Ectodermal cell (in vitro differentiated cells): ENCODE results near the gene CTSW.
"Not testable (repeated sequence)": the region's sequence is repeated elsewhere in the genome, so short reads cannot be mapped to it uniquely, and the experiment has no call there.

Experiments used
- H3K27ac ChIP-seq: 2 replicates; pipeline ENCODE4 v1.7.0; 2013; ENCODE audit warnings: mild to moderate bottlenecking, low read depth, low read length; ENCODE audit not compliant: insufficient read depth, poor library complexity, severe bottlenecking
- H3K27me3 ChIP-seq: 2 replicates; pipeline ENCODE4 v1.7.0; 2013; ENCODE audit warnings: mild to moderate bottlenecking, low read length; ENCODE audit not compliant: insufficient read depth, control insufficient read depth, poor library complexity, severe bottlenecking
- H3K36me3 ChIP-seq: one replicate; pipeline ENCODE4 v1.7.0; 2013; ENCODE audit warnings: low read length; ENCODE audit not compliant: control insufficient read depth, insufficient read depth
- H3K4me1 ChIP-seq: one replicate; pipeline ENCODE4 v1.7.0; 2013; ENCODE audit warnings: low read length; ENCODE audit not compliant: control insufficient read depth, insufficient read depth
- H3K4me3 ChIP-seq: 2 replicates; pipeline ENCODE4 v1.7.0; 2013; ENCODE audit warnings: low read depth, low read length, control low read depth; ENCODE audit not compliant: insufficient read depth
- H3K9me3 ChIP-seq: 2 replicates; pipeline ENCODE4 v1.7.0; 2013; ENCODE audit warnings: mild to moderate bottlenecking, low read length, moderate library complexity; ENCODE audit not compliant: control insufficient read depth
- WGBS, 2 experiments: methylation state at CpG; one replicate each; pipeline ENCODE4 v1.1.7; 2013; ENCODE audit warnings: missing lambda C conversion rate in 2 of 2; 5-methylcytosine and 5-hydroxymethylcytosine counted together

Gene CTSW

DNA sequence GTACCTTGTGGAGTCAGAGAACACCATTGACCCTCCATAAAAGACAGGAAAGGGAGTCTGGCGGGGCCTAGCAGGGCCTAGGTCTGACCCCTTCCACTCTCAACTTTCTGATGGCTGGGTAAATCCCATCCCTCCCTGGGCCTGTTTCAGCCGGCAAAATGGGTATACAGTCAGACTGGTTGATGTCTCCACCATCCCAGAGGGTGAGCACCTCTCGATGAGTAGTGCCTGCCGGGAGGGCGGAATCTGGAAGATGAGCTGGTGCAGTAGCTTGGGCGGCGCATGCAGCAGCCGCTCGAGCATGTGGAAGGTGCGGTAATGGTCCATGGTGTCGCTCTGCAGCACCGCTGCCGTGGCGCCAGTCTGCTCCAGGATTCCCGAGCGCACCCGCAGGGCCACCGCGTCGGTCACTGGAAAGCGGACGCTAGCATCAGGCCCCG is 8.1 kb downstream of the CTSW start:
- WGBS, 2 experiments: 3 to 4% methylated on average over 23 of the region's 23 CpGs
- peak overlapping the region; percentile 71 for H3K27ac ChIP-seq

DNA sequence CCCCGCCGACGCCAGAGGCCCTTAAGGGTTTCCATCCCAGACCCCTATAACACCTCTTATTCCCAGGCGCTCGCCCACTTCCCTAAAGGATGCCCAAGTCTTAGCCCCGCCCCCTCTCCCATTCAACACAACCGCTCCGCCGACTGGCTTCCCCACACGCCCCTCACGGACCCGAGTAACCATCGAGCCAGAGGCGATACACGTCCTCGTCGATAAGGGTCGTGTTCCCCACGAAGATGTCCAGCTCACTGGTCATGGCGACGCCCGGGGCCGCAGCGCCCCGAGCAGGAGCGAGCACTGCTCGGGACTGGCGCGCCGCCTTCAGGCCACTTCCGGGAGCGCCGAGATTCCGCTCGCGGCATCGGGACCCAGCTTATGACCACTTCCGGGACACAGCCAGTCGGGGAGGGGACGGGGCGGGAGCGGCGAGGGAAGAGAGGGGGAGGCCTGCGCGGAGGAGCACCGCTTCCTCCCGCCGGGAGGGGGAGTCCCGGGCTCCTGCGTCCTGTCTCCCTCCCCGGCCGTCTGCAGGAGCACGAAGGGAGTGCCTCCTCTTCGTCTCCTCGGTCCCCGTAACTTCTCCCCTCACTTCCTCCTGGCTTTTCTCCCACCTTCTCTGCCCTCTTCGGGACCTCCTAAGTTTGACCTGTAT is 8.7 kb downstream of the CTSW start, which contains the start of gene FIBP:
Gene FIBP, minus strand, starts transcription at position 309 of the 652 bp plus-strand sequence. Its CDS starts 53 bp downstream, at position 256.
- 0% methylated on average over 57 of the region's 57 CpGs for WGBS, 2 experiments
- H3K36me3 ChIP-seq: peaks cover 12% of the 10 kb centered on the region
- no peaks in the 10 kb centered on the region for H3K9me3 ChIP-seq
- H3K27ac ChIP-seq: peak within 1 kb of the TSS; percentile 71
- peaks cover 34% of the 10 kb centered on the region for H3K27me3 ChIP-seq
- peak within 1 kb of the TSS; percentile 76 for H3K4me3 ChIP-seq
- peaks cover 32% of the 10 kb centered on the region for H3K4me1 ChIP-seq

More for the DNA sequence above, 8.1 kb downstream of the CTSW start:
- H3K36me3 ChIP-seq: peaks cover 17% of the 10 kb centered on the region
- H3K27me3 ChIP-seq: peaks cover 34% of the 10 kb centered on the region
- H3K9me3 ChIP-seq: no peaks in the 10 kb centered on the region
- peaks cover 32% of the 10 kb centered on the region for H3K4me1 ChIP-seq
- H3K4me3 ChIP-seq: peak overlapping the region; percentile 76

DNA sequence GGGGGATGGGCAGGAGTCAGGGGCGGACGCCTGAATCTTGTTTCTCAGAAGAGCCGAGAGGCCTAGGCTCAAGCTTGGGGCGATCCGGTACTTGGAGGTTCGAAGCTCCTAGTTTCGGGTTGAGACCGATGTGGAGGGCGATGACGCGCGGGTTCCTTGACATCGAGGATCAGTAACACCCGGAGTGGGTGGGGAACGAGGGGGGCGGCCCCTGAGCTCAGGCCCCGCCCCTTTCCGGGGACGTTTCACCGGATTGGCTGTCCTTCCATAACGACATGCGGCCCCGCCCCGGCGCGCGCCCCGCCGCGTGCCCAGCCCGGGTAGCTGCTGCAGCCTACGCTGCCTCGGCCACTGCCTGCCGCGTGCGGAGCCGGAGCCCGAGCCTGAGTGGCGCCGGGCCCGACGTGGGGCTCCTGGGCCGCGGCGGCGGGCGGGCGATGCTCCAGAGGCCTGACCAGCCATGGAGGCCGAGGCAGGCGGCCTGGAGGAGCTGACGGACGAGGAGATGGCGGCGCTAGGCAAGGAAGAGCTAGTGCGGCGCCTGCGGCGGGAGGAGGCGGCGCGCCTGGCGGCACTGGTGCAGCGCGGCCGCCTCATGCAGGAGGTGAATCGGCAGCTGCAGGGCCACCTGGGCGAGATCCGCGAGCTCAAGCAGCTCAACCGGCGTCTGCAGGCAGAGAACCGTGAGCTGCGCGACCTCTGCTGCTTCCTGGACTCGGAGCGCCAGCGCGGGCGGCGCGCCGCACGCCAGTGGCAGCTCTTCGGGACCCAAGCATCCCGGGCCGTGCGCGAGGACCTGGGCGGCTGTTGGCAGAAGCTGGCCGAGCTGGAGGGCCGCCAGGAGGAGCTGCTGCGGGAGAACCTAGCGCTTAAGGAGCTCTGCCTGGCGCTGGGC is 10.9 kb downstream of the CTSW start, which contains the start of gene CCDC85B:
Gene CCDC85B, plus strand, starts transcription at position 350 of the 895 bp plus-strand sequence. Its CDS starts 111 bp downstream, at position 461.
- peaks cover 28% of the 10 kb centered on the region for H3K4me1 ChIP-seq
- H3K9me3 ChIP-seq: no peaks in the 10 kb centered on the region
- 0 to 1% methylated on average over 94 of the region's 94 CpGs for WGBS, 2 experiments
- H3K36me3 ChIP-seq: peaks cover 3% of the 10 kb centered on the region
- H3K27ac ChIP-seq: no peak within 1 kb of the TSS
- H3K4me3 ChIP-seq: peak within 1 kb of the TSS; percentile 64
- peaks cover 37% of the 10 kb centered on the region for H3K27me3 ChIP-seq

DNA sequence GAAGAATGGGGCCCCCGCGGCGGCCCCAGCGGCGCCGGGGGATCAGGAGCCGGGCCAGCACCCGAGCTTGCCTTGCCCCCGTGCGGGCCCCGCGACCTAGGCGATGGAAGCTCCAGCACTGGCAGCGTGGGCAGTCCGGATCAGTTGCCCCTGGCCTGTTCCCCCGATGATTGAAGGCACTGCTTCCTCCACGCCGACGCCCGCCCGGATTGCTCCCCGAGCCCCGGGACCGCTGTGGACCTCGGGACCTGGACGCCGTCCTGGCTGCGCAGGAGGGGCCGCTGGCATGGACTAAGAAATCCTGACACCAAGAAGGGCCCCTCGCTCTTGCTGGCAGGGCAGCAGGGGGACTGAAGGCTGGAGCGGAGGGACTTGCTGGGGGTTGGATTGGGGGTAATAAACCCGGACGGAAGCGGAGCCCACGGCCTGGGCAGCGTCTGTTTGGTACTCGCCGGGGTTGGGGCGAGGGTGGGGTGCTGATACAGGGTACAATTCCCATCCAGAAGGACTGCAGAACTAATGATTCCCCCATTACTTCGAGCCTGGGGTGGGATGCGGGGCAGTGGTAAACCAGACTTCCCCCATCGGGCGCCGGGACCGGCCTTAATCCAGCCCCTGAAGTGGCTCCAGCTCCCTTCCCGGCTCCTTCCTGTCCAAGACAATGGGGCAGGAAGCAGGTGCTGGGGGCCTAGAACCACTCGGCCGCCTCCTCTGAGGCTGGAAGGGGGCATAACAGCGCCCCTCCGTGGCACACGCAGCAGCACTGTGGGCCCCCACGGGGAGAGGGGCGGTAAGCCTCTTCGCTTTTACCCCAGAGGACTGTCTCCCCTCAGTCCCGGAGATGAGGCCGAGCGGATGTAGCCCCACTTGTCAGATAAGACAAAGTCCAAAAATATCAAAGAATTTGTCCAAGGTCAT is 11.8 kb downstream of the CTSW start:
- peaks cover 28% of the 10 kb centered on the region for H3K4me1 ChIP-seq
- H3K27ac ChIP-seq: no peak overlapping the region
- 6% methylated on average over 57 of the region's 57 CpGs for WGBS, 2 experiments

DNA sequence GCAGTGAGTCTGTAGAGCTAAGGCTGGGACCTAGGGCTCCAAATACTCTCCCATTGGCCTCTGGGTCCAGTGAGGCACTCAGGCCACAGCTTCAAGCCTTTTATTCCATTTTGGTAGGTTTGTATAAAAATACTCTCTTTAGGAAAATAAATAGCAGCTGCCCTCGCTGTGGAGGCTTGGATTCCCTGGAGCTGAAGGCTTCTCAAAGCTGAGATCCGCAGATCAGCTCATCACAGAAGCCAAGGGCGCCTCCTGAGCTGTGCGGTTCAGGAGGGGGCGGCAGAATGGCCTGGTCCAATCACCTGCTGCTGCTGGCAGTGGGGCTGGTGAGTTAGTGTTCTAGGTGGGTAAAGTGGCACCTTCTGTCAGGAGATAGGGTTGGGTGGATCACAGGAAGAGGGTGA is 12.5 kb downstream of the CTSW start:
- 83 to 86% methylated on average over 5 of the region's 5 CpGs for WGBS, 2 experiments
- not testable (repeated sequence) for H3K27ac ChIP-seq

More for the DNA sequence above, 11.8 kb downstream of the CTSW start:
- Histone ChIP-seq H3K27me3 (peaks cover 43% of the 10 kb centered on the region), H3K9me3 (no peaks in the 10 kb centered on the region), H3K36me3 (peaks cover 3% of the 10 kb centered on the region), H3K4me3 (peak overlapping the region; percentile 64)

DNA sequence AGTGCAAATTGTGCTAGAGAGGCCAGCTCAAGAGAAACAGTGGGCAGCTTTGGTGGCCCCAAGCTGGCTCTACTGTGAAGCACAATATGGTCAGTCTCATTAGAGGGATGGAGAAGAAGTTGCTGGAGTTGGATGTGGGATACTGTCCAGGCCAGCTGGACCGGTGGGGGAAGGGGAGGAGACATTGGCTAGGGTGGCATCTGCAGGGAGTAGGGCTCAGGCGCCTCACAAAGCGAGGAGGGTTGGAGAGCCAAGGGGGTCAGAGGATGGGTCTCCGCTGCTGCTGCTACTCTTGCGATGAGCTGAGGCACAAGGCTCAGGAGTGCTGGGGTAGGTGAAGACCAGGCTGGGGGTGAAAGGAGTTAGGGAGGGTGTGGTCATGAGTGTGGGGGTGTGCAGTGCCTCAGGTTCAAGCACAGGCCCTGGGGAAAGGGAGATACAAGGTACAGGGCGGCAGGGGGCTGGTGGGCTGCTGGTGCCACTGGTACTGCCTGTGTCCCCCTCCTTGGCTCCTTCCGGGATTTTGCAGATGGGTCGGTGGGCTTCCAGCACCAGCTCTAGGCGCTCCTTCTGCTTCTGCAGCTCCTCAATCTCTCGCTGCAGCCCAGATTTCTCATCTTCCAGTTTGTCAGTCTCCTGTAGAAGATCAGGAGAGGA is 13.2 kb downstream of the CTSW start:
- Histone ChIP-seq H3K27me3 (peaks cover 53% of the 10 kb centered on the region), H3K36me3 (no peaks in the 10 kb centered on the region), H3K4me1 (peaks cover 22% of the 10 kb centered on the region), H3K9me3 (no peaks in the 10 kb centered on the region), H3K27ac (no peak overlapping the region), H3K4me3 (no peak overlapping the region)
- WGBS, 2 experiments: 89 to 90% methylated on average over 10 of the region's 10 CpGs

More for the DNA sequence above, 12.5 kb downstream of the CTSW start:
- H3K4me3 ChIP-seq: peak overlapping the region; percentile 64
- not testable (repeated sequence) for H3K9me3 ChIP-seq, H3K36me3 ChIP-seq
- peaks cover 28% of the 10 kb centered on the region for H3K4me1 ChIP-seq
- H3K27me3 ChIP-seq: peaks cover 47% of the 10 kb centered on the region

DNA sequence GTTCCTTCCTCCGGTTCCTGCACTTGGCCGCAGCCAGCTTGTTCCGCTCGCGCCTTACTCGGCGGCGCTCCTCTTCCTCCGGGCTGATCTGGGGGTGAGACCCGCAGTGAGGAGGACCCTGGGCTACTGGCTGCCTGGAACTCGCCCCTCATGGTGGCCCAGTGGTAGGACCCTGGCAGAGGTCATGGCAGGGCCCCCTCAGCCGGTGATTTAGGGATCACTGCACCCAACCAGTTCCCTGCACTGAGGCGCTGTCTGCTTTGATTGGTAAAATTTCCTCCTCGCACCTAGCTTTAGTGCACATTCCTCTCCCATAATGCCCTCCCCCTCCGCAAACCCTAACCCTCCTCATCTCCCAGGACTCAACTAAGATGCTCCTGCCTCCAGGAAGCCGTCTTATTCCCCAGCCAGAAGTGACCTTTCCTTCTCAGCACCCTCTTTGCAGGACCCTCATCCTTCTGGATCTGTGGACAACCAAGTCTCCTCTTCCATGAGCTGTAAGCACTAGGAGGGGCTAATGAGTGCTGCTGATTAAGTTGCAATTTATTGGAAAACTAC is 14.5 kb downstream of the CTSW start:
- Histone ChIP-seq H3K4me3 (no peak overlapping the region), H3K9me3 (no peaks in the 10 kb centered on the region), H3K36me3 (no peaks in the 10 kb centered on the region), H3K27me3 (peaks cover 62% of the 10 kb centered on the region), H3K27ac (no peak overlapping the region), H3K4me1 (peaks cover 19% of the 10 kb centered on the region)
- 95% methylated on average over 16 of the region's 16 CpGs for WGBS, 2 experiments

DNA sequence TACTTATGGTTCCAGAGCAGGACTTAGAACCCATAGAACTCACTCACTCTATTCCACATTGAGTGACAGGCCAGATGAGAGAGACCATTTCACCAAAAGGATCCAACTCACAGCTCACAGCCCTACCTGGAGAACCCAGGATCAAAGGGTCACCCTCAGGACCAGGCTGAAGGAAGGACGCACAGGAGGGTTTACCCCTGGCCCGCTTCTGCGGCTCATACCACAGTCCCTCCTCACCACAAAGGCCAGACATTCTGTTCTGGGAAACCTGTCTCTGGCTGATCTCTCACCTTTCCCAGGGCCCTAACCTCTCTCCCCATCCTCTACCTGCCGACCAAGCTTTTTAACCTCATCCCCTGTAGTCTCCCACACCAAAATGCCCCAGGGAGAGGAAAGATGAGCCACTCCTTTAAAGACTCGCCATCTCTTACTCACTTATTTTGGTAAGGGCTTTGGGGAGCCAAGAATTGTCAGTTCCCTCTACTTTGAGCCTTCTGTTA is 15.9 kb downstream of the CTSW start:
- WGBS, 2 experiments: 88 to 93% methylated on average over 5 of the region's 5 CpGs
- Histone ChIP-seq H3K36me3 (no peaks in the 10 kb centered on the region), H3K9me3 (no peaks in the 10 kb centered on the region), H3K27me3 (peaks cover 64% of the 10 kb centered on the region), H3K27ac (no peak overlapping the region), H3K4me3 (no peak overlapping the region), H3K4me1 (peaks cover 12% of the 10 kb centered on the region)
